HG02571 (cell line): ENCODE data around the gene SPDYE3.
"Not testable (repeated sequence)": the region's sequence is repeated elsewhere in the genome, so short reads cannot be mapped to it uniquely, and the experiment has no call there.

Experiments used
- ATAC-seq: cut with Tn5 transposase; IDR thresholded peaks from one replicate; pipeline ENCODE4 v1.9.1; 2021; ENCODE audit warnings: mild to moderate bottlenecking, moderate library complexity; ENCODE audit not compliant: unreplicated experiment

Gene SPDYE3

GRCh38 chr7:100348805-100349204, 41.3 kb downstream of the SPDYE3 start:
- ATAC-seq: no peak

DNA sequence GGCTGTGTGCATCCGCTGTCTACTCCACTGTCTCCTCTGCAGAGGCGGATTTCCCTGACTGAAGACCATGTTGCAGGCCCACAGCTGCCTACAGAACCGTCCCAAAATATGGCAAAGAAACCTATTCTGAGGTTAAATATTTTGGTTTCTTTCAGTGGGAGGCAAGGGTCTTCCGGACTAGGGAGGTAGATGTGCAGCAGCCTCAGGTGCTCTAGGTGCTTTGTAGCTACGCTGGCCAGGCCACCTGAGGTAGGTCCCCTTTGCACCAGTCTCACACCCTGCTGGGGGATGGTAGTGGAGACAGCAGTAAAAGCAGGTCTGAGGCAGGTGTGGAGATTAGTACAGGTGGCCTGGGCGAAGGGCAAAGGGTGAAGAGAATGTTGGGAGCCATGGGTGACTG, 42.3 kb downstream of the SPDYE3 start:
- ATAC-seq: no peak

DNA sequence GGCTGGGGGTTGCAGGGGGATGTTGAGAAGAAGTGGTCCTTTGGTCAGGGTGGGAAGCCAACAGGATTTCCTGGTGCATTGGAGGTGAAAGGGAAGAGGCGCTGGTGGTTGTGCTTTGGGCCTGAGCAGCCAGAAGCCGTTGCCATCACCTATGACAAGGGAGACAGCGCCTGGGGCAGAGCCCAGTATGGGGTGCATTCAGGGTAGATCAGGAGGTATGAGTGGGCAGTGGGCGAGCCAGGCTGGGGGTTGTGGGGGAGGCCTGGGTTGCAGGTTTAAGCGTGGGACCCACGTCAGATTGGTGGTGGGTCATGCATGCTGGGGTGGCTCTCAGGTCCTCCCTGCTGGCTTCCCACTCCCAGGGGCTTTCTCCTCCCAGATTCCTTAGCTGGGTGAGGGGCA, 44.2 kb downstream of the SPDYE3 start:
- no peak for ATAC-seq

- ATAC-seq: not testable (repeated sequence)
Observed at GRCh38 chr7:100352230-100352781, 44.8 kb downstream of the SPDYE3 start.

DNA sequence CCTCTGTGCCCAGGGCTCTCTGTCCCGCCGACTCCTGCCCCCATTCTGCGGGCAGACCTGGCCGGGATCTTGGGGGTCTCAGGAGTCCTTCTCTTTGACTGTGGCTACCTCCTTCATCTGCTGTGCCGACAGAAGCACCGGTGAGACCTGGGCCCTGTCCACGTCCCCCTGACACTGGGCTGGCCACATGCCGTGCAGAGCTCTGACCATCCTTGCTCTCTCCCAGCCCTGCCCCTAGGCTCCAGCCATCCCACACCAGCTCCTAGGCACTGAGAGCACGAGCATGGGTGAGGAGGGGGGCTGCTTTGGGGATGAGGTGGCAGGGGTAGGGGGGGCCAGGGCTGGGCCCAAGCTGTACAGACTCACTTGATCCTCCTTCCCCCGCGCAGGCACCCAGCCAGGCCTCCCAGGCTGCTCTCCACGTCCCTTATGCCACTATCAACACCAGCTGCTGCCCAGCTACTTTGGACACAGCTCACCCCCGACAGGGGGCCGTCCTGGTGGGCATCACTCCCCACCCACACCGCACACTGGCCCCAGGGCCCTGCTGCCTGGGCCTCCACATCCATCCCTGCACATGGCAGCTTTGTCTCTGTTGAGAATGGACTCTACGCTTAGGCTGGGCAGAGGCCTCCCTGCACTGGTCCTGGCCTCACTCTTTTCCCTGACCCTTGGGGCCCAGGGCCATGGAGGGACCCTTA, 45.6 kb downstream of the SPDYE3 start:
- no peak for ATAC-seq

GRCh38 chr7:100353685-100354330, 46.3 kb downstream of the SPDYE3 start:
- ATAC-seq: no peak

- ATAC-seq: no peak
Observed at GRCh38 chr7:100356416-100357068, 49.0 kb downstream of the SPDYE3 start.

- ATAC-seq: no peak
Observed at GRCh38 chr7:100357131-100357561, 49.6 kb downstream of the SPDYE3 start.

DNA sequence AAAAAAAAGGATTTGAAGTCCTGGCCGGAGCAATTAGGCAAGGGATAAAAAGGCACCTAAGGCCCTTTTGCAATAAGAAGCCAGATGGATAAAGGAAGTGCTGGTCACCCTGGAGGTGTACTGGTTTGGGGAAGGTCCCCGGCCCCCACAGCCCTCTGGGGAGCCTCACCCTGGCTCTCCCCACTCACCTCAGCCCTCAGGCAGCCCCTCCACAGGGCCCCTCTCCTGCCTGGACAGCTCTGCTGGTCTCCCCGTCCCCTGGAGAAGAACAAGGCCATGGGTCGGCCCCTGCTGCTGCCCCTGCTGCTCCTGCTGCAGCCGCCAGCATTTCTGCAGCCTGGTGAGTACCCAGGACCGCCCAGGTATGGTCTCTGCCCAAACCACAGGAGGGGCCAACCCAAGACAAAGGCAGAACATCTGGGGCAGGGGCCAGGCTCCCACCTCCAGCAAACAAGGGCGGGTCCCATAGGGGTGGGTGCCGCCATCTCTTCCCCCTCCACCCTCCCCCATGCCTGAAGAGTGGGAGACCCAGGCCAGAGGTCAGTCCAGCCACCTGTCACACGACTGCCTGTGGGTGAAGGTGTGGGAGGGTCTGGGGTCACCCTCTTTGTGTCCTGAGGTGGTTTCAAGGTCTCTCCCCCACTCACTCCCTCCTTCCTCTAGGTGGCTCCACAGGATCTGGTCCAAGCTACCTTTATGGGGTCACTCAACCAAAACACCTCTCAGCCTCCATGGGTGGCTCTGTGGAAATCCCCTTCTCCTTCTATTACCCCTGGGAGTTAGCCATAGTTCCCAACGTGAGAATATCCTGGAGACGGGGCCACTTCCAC, 50.7 kb downstream of the SPDYE3 start, which contains the start of gene PILRB:
PILRB (plus strand) TSS at position 91 of the 830 bp plus-strand sequence; CDS start at position 277, 186 bp downstream.
- ATAC-seq: no peak

DNA sequence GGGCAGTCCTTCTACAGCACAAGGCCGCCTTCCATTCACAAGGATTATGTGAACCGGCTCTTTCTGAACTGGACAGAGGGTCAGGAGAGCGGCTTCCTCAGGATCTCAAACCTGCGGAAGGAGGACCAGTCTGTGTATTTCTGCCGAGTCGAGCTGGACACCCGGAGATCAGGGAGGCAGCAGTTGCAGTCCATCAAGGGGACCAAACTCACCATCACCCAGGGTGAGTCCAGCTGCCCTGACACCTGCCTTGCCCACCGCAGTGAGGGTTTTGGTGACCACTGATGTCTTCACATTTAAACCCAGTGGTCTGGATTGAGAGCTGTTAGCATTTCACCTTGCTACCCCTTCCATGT, 51.3 kb downstream of the SPDYE3 start:
- no peak for ATAC-seq

- ATAC-seq: no peak
Observed at GRCh38 chr7:100360135-100360854, 52.8 kb downstream of the SPDYE3 start.

- no peak for ATAC-seq
Observed at GRCh38 chr7:100363098-100363497, 55.6 kb downstream of the SPDYE3 start.

- ATAC-seq: not testable (repeated sequence)
Observed at GRCh38 chr7:100363797-100364196, 56.3 kb downstream of the SPDYE3 start.

- ATAC-seq: no peak
Observed at GRCh38 chr7:100364480-100364879, 57.0 kb downstream of the SPDYE3 start.

GRCh38 chr7:100365998-100366367, 58.5 kb downstream of the SPDYE3 start:
- not testable (repeated sequence) for ATAC-seq

GRCh38 chr7:100366411-100367250, 59.1 kb downstream of the SPDYE3 start:
- no peak for ATAC-seq

GRCh38 chr7:100367251-100367620, 59.7 kb downstream of the SPDYE3 start:
- no peak for ATAC-seq

- no peak for ATAC-seq
Observed at GRCh38 chr7:100367676-100368613, 60.4 kb downstream of the SPDYE3 start.
